ENCODE measurements around the gene INPP5F. TPM values are rescaled to one million over a fixed set of nuclear protein-coding genes. Genes with fewer than 3 reads are reported as not detected.
"Not testable (repeated sequence)": the region's sequence is repeated elsewhere in the genome, so short reads cannot be mapped to it uniquely, and the experiment has no call there.

INPP5F gene
- total RNA-seq, 1 donor from 2014 or later, result 19.0 TPM

DNA sequence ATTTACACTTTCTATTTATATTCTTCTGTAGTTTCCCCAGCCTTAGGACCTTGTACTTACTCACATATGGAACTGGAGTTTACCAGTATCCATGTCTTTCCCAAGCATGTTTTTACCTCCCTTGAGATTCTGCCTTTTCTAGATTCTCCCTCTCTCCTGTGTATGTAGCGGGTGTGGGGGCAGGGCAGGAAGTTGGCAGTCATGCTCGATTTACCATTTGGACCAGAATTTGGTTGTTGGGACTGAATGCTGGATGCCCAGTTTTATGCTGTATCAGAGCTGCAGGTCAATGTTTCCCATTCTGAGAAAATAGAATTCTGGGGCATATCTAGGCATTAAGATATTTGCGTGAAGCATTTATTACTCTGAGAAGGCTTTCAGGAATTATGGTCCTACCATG is 14.2 kb downstream of the INPP5F start:
- DNase-seq (ENCODE audit: low spot score), result no peak

DNA sequence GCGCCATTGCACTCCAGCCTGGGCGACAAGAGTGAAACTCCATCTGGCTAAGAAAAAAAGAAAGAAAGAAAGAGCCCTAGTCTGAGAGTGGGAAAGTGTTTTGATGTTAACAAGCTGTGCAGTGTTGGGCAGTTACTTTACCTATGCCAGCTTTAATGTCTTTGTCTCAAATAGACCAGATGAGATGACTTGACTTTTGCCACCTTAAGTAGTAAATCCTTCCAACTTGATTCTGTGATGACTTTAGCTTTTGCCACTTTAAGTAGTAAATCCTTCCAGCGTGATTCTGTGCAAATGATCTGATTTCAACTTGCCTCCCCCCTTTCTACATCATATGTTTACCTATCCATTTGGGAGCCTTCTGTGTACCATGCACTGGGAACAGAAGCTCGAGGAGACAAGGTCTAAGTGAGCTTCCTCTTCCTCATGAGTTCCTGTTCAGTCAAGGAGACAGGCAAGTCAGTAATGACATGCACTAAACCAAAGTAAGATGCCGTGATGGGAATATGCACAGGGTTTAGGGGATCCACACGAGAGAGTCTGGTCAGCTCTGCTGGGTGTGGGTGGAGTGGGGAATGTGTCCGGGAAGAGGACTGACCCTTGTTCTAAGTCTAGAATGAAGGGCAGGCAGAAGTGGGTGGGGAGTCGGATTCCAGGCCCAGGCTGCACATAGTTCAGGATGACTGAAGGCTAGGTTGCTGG is 17.2 kb downstream of the INPP5F start:
- no peak for DNase-seq (ENCODE audit: low spot score)

DNA sequence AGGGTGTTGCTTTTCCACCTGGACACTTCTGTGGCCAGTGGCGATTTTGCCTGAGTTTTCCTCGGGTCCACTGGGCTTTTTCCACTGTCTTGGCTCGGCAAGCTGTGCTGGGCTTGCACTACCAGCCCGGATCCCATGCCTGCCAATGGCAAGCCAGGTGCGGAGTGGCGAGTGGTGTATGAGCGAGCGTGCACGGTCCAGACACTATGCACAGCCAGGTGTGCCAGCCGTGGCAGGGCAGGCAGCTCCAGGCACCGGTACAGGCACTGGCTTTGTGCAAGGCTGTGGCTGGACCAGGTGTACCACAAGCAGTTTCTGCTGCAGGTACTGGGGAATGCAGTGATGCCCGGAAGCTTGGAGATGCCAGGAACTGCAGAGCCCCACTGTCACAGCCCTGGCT is 22.1 kb downstream of the INPP5F start:
- DNase-seq (ENCODE audit: low spot score), result no peak

DNA sequence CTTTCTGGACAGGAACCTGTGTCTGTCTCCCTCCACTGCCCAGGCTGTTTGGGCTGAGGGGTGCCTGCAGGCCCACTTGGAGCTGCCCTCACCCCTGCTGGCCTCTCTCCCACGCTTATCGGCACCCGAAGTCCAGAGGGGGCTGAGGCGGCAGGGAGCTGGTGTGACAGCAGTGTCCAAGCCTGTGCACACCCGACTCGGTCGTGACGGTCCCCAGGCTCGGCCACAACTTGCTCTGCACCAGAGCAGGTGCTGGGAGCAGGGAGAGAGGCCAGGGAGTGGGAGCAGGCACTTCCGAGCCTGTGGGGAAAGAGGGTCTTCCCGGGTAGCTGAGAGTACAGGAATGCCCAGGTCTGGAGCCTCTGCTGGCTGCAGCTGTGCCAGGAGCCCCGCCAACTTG is 23.0 kb downstream of the INPP5F start:
- no peak for DNase-seq (ENCODE audit: low spot score)

DNA sequence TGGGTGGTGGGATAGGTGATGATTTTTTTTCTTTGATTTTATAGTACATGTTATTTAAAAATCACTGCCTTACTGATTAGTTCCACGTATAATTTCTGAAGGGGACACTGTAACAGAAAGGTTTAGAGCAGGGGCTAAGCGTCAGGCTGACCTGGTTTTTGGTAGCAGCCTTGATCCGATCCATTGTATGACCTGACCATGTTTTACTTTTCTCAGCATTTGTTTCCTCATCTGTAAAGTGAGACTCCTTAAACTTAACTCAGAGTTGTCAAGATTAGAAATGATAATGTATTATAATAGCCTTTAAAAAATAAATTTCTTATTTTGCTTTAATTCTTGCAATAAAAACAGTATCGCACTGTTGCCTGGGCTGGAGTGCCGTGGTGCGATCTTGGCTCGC is 23.6 kb downstream of the INPP5F start:
- no peak for DNase-seq (ENCODE audit: low spot score)

DNA sequence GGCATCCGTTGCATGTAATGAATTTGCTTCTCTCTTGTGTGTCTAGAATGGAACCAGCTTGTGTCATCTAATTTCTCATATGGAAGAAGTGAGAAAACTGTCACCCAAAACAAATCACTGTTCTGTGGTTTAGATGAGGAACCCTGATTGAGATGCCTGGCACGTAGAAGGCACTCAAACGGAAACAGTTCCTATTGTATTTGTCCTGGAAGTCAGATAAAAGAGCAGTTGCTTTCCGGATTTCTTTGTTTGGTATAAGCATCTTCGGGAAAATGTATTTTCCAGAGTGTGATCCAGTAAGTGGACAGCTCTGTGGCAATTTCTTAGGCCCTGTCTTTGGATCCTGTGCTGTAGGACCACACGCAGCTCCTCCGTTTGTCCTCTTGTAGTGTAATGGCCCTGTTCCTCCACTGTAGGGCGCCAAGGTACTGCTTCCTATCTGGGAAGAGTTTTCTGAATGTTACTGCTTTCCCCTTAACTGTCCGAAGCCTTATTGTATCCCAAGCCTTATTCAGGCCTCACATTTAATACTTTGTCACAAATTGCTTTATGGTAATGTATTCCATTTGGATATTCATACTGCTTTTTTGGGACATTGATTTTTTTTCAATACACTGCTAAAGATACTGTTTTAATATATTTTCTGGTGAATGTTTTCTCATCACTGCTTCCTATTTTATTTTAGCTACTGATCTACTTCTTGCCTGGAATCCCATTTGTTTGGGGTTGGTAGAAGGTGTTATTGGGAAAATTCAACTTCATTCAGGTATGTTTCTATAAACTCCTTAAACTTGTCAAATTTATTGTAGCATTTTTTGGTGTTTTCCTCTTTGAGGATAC is 24.8 kb downstream of the INPP5F start:
- peak; percentile 75 for DNase-seq (ENCODE audit: low spot score)

DNA sequence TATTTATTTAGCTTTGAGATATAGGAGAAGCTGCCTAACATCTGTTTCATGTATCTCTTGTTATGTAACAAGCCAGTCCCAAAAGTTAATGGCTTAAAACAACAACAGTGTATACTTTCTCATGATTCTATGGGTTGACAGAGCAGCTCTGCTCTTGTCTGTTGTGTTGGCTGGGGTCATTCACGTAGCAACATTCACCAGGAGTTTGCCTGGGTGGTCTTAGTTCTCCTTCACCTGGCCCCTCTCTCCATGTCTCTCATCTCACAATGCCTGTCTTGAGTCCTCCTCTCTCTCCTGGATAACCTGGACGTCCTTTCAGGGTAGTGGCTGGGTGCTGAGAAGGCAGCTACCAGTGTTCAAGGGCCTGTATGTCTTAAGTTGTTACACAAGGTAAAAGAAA is 27.5 kb downstream of the INPP5F start:
- DNase-seq (ENCODE audit: low spot score), result no peak

DNA sequence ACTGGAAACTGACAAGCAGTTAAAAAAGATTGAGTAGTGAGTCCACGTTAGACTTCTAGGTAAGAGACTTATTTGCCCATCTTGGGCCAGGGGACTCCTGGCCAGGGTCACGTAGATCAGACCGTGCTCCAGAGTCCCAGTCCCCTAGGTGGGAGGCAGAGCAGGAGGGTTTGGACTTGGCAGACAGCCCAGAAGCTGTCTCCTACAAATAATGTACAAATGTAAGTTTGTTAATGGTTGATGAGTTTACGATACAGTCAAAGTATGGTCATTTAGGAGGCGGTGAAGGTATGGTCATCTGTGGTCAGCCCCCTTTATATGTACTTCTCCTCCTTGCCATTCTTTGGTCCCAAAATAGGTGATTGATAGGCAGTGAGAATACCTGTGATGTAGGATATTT is 28.2 kb downstream of the INPP5F start:
- DNase-seq (ENCODE audit: low spot score), result no peak

DNA sequence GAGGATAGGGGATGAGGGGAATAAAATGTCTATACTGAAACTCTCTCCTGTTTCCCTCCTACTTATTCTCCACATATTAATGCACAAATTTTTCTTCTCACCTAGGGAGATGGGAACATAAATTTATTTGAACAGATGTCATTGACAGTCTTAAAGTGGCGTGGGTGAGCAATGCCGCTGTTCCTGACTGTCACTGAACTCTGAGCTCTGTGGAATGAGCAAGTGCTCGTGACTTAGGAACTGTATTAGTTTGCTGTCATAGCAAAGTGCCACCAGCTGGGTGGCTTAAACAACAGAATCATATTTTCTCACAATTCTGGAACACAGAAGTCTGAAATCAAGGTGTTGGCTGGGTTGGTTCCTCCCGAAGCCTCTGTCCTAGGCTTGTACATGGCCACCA is 29.1 kb downstream of the INPP5F start:
- DNase-seq (ENCODE audit: low spot score), result no peak

DNA sequence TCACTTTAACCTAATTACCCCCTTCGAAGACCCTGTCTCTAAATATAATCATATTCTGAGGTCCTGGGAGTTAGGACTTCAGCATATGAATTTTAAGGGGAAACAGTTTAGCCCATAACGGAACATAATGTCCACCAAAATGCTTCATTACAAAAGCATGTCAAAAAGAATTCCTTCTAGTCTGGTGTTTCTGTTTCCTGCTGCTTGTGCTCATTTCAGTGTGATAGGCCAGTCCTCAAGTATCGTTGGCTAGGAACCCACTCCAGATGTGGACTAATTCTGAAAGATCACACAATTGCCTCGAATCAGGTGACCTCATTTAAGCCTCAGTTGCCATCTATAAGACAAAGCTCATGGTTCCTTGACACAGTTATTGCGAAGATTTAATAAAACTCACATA is 29.6 kb downstream of the INPP5F start:
- DNase-seq (ENCODE audit: low spot score), result no peak

DNA sequence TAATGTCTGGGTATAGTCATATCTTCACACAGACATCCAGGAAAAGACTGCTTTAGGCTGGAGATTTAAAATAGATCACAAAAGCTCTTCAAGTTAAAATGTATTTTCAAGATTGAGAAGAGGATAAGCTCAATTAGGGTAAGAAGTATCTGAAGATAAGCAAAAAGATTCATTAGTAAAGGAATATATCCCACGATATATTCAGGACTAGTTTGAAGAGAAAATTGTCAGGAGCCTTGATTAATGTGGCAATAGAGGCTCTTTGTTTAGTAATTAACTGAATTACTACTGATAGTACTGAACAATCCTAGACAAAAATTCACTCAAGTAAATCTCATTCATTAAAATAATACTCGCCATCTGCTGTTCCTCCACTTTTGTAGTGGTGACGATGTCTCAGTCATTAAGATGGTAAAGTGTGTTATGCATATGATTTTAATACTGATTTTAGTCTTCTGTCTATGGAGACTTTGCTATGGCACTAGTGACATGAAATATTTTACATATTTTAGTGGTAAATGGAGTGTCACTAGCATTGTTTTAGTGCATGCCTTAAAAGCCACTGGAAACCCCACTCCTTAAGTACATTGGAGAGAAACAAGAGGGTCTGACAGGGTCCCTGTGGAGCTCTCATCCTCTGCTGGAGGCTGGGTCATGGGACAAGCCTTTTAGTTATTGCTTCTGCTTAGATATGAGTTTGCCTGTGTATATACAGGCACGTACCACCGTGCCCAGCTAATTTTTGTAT is 32.8 kb downstream of the INPP5F start:
- DNase-seq (ENCODE audit: low spot score), result no peak

DNA sequence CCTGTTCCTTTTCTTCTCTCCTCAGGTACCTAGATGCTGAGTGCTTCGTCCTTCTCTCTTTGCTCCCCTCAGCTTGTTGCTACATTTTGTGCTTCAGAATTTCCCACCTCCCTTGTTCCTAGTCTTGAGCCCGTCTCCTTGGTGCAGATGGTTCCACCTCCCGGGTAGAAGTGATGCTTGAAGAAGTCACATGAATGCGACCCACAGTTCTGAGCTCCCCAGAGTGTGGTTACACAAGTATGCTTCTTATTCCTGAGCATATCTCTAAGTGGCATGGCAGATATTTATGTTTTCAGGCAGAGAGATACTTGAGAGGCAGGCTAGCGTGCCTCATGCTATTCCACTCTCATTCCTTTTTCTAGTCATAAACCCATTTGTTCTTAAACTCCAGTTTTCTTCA is 34.0 kb downstream of the INPP5F start:
- DNase-seq (ENCODE audit: low spot score), result no peak

DNA sequence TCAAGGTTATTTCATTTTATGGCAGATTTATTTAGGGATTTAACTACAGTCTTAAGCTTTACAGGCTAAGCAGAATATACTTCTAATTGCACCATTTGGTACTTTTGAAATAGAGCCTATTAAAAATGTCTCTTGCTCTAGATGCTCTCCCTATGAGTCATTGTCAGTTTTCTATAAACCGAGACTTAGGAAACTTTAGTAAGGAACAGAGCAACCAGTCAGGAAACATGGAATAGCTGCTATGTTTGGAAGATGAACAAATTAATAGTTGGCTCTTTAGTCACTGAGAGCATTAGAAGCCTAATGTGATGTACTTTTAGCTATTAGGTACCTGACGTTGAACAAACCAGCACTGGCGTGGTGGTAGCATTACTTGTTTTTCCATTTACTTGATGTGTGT is 35.3 kb downstream of the INPP5F start:
- no peak for DNase-seq (ENCODE audit: low spot score)

DNA sequence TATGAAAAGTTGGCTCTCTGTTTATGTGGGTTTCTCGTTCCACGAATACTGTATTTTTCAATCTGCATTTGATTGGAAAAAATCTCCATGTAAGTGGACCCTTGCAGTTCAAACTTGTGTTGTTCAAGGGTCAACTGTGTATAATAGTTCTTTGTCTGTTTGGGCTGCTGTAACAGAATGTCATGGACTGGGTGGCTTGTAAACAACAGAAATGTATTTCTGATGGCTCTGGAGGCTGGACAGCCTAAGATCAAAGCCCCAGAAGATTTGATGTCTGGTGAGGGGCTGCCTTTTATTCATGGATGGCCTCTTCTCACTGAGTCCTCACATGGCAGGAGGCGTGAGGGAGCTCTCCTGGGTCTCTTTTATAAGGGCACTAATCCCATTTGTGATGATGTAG is 36.2 kb downstream of the INPP5F start:
- no peak for DNase-seq (ENCODE audit: low spot score)

DNA sequence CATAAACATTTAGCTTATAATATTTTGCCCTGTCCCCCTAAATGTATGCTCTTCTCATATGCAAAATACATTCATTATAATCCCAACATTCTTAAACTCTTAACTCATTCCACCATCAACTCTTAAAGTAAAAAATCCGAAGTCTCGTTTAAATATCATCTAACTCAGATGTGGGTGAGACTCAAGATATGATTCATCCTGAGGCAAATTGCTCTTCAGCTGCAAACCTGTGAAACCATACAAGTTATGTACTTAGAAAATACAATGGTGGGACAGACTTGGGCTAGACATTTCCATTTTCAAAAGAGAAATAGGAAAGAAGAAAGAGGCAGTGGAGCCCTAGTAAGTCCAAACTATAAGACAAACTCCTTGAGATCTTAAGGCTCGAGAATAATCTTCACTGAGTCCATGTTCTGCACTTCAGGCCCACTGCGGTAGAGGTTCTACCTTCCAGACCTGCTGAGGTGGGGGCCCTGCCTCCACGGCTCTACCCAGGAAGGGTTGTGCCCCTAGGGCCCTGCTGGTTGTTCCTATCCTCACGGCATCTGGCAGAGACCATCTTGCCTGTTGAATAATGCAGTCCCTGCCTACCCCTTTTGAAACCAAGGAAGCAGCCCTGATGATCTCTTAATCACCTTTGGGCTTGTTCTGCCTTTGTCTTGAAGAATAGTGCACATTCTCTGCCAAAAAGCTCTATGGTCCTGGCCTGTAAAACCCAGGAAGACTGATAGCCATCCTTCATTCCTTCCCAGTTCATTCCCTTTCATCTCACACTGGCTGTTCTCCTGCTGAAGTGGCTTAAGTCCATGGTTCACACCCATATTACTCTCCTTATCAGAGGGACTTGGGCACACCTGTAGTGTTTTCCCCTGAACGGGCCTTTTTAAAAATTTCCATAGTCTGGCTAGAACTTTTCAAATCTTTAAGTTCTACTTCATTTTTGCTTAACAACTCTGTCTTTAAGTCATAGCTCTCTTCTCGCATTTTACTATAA is 37.3 kb downstream of the INPP5F start:
- no peak for DNase-seq (ENCODE audit: low spot score)

DNA sequence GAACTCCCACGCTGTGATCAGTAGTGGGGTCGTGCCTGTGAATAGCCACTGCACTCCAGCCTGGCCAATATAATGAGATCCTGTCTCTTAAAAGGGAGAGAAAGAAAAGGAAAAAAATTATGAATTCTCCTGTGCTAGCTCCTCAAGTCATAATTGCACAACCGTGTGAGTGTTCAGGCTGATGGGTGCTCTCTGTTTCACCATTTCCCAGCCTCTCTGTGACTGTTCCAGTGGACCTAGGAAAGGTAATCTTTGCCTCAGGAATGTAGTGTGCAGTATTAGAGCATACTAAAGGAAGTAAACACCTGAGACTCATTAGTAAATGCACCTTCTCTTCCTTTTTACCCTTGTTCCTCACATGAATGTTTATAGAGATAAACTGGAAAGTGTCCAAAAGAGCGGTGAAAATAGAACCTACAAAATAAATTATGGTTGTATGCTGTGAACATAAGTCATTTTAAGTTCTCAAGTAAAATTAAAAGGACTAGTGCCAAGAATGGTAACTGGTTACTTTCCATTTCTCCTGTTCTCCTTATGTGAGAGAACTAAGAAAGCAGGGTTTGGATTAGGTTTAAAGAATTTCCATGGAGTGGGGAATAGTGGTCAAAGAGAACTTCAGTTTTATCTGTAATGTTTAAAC is 42.7 kb downstream of the INPP5F start:
- DNase-seq (ENCODE audit: low spot score), result no peak

DNA sequence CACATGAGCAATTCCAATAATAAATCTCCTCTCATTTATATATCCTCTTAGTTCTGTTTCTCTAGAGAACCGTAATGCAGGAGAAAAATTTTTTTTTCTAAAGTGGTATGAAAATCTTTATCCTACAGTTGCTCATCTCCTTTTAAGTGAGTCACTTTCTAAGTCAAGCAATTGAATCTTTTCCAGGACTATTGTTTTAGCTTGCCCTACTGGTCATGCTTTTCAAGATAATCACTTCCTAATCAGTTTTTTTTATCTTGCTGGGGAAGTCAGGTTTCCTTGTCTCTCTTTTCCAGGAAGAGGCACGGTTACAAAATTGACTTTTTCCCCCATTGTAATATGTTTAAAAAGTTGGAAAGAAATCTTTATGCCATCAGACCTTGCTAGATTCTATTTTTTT is 44.0 kb downstream of the INPP5F start:
- DNase-seq (ENCODE audit: low spot score), result no peak

DNA sequence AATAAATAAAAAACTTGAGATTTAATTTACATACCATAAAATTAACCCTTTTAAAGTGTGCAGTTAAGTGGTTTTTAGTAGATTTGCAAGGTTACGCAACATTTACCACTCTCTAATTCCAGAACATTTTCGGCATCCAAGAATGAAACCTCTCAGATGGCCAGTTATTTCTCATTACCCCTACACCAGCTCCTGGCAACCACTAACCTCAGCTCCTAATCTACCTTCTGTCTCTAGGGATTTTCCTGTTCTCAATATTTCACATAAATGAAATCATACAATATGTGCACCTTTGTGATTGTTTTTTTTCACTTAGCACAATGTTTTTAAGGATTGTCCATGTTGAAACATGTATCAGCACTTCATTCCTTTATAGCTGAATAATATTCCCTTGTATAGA is 45.1 kb downstream of the INPP5F start:
- no peak for DNase-seq (ENCODE audit: low spot score)

DNA sequence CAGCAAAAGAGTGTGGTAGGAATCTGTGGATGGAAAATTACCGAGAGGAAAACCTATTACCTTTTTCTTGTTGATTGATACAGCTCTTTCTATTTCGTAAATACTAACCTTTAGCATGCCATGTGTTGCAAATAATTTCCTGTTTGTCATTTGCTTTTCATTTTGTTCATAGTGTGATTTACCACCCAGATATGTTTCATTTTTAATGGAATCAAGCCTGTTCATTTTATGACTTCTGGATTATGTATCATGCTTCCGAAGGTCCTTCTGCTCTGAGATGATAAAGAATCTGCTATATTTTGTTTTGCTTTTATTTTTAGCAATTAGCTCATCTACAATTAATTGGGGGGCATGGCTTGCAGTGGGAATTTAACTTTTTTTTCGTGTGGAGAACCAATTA is 46.5 kb downstream of the INPP5F start:
- no peak for DNase-seq (ENCODE audit: low spot score)

DNA sequence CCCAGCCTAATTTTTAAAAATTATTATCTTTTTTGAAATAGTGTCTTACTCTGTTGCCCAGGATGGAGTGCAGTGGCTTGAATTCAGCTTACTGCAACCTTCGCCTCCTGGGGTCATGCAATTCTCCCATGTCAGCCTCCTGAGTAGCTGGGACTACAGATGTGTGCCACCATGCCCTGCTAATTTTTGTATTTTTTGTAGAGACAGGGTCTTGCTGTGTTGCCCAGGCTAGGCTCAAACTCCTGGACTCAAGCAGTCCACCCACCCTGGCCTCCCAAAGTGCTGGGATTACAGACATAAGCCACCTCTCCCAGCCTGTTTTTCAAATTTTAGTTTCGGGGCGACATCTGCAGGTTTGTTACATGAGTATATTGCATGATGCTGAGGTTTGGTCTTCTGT is 47.2 kb downstream of the INPP5F start:
- not testable (repeated sequence) for DNase-seq (ENCODE audit: low spot score)

DNA sequence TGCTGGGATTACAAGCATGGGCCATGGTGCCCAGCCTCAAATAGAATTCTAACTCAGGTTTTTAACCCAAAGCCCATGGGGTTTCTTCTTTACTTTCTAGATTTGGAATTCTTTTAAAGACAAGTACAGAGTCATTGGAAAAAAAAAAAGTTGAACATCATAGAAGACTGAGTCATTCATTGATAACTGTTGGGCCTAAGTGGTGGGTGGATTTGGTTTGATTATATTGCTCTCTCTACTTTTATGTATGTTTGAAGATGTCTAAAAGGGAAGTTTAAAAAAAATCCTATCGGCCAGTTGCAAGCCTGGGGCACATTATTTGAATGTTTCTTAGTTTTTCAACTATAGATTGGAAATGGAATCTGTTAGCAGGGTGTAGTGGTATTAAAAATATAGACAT is 49.7 kb downstream of the INPP5F start:
- DNase-seq (ENCODE audit: low spot score), result no peak
